ENCODE results near the gene MFNG.

The MFNG gene

DNA sequence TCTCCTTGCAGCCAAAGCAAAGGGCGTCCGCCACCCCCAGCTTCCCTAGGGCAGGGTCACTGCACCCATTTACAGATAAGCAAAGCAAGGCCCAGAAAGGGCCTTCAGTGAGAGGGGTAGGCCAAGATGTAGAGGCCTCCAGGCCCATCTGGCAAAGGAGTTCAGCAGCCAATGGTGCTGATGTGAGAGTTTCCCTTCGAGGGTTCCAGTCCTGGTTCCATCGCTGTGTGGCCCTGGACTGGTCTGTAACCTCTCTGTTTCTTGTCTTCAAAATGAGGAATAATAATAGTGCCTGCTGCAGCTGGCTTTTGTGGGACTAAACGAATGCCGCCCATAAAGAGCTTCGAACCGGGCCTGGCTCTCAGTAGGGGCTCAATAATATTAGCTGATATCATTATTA lies 62.9 kb downstream of the MFNG start:
- no peak overlapping the region for H3K27ac ChIP-seq
- H3K9me3 ChIP-seq, result no peaks in the 10 kb centered on the region
- H3K4me3 ChIP-seq (ENCODE audit: low read depth in 1 of 2, low read length in 1 of 2), result no peak overlapping the region
- TF ChIP-seq, protein P1, sequence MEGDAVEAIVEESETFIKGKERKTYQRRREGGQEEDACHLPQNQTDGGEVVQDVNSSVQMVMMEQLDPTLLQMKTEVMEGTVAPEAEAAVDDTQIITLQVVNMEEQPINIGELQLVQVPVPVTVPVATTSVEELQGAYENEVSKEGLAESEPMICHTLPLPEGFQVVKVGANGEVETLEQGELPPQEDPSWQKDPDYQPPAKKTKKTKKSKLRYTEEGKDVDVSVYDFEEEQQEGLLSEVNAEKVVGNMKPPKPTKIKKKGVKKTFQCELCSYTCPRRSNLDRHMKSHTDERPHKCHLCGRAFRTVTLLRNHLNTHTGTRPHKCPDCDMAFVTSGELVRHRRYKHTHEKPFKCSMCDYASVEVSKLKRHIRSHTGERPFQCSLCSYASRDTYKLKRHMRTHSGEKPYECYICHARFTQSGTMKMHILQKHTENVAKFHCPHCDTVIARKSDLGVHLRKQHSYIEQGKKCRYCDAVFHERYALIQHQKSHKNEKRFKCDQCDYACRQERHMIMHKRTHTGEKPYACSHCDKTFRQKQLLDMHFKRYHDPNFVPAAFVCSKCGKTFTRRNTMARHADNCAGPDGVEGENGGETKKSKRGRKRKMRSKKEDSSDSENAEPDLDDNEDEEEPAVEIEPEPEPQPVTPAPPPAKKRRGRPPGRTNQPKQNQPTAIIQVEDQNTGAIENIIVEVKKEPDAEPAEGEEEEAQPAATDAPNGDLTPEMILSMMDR (IDR thresholded peaks at IDR 0.05), result no peak
- H3K4me1 ChIP-seq (ENCODE audit: control insufficient read depth in 1 of 2, insufficient read depth in 1 of 2, low read depth in 1 of 2, low read length in 1 of 2), result peaks cover 0 to 7% of the 10 kb centered on the region in 2 experiments
- H3K36me3 ChIP-seq, result no peaks in the 10 kb centered on the region
- peaks cover 100% of the 10 kb centered on the region for H3K27me3 ChIP-seq

DNA sequence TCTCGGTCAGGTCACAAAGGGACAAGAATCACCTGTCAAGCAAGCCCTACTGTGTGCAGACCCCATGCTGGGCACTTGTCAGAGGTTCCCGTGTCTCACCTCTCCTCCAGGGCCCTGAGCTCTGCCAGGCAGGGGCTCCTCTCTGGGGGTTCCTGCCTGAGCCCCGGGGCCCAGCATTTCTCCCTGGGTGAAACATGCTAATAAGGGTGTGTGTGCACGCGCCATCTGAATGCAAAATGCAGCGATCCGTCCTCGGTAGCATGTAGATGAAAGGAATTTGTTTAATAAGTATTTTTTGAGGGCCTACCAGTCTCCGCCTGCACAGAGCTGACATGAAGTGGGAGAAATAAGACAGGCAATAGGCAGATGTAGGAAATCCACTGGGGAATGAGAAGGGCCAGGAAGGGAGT lies 64.7 kb downstream of the MFNG start:
- H3K4me3 ChIP-seq (ENCODE audit: low read depth in 1 of 2, low read length in 1 of 2), result no peak overlapping the region
- H3K9me3 ChIP-seq, result no peaks in the 10 kb centered on the region
- H3K4me1 ChIP-seq (ENCODE audit: control insufficient read depth in 1 of 2, insufficient read depth in 1 of 2, low read depth in 1 of 2, low read length in 1 of 2), result peaks cover 0 to 7% of the 10 kb centered on the region in 2 experiments
- peaks cover 100% of the 10 kb centered on the region for H3K27me3 ChIP-seq
- TF ChIP-seq, protein P1 (IDR thresholded peaks at IDR 0.05), result no peak
- no peak overlapping the region for H3K27ac ChIP-seq
- H3K36me3 ChIP-seq, result no peaks in the 10 kb centered on the region

DNA sequence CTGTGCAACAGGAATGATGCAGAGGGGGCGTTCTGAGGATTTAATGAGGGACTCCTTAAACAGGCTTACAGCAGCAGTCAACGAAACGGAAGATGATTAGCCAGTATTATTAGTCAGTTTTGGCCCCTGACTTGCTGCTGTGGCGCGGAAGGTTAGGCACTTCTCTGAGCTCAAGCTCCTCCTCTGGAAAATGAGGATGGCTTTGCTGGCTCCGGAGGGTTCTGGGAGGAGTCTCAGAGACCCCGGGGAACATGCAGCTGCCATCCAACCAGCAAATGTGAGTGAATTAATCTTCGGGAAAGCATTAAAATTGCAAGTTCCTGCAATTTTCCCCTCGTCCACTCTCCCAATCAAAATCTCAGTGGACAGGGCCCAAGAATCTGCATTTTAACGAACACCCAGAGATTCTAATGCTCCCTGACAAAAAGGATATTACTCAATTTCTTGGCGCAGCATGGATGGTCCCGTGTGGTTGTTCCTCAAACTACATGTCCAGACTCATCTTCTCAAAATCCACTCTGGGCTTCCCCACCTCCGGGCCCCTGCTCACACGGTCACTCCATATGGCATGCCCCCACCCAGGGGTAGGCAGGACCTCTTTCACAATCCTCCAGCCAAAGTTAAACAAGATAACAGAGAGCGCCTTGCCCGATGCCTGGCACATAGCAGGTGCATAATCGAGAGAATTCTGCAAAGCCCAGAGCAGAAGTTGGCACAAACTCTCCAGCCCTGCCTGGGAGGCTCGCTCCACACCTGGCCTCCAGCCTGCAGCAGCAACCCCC lies 65.3 kb downstream of the MFNG start:
- Histone ChIP-seq H3K4me3 (ENCODE audit: low read depth in 1 of 2, low read length in 1 of 2) (no peak overlapping the region), H3K9me3 (no peaks in the 10 kb centered on the region), H3K4me1 (ENCODE audit: control insufficient read depth in 1 of 2, insufficient read depth in 1 of 2, low read depth in 1 of 2, low read length in 1 of 2) (peaks cover 0 to 7% of the 10 kb centered on the region in 2 experiments), H3K36me3 (no peaks in the 10 kb centered on the region), H3K27me3 (peaks cover 100% of the 10 kb centered on the region), H3K27ac (no peak overlapping the region)
- TF ChIP-seq, protein P1 (IDR thresholded peaks at IDR 0.05), result no peak

DNA sequence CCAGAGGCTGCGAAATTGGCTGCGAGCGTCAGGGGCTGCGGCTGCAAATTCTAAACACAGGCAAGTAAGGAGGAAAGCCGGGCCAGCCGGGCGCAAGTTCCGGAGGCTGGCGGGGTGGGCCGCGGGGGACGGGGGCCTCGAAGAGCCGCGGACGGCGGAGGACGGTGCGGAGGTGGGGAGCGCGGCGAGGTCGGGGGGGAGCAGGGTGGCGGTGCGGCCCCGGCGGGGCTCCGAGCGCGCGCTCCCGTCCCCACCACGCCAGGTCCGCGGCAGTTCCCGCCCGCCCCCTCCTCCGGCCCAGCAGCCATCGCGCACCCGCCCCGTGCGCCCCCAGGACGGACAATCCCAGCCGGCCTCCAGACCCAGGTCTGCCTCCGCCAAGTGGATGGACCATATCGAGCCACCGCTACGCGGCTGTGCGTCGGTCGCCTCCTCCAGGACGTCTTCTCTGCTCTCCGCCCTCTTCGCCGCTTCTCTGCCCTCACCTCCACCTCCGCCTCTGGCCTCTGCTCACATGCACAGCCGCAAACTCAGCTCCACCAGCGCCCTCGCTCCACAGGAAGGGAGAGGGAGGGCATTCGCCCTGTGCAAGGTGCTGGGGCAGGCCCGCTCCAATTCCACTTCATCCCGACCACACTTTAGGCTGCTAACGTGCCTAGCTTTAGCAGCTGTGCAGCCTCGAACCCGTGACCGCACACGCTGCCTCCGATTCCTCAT lies 66.1 kb downstream of the MFNG start:
- H3K36me3 ChIP-seq, result no peaks in the 10 kb centered on the region
- peaks cover 100% of the 10 kb centered on the region for H3K27me3 ChIP-seq
- TF ChIP-seq, protein P1 (IDR thresholded peaks at IDR 0.05), result no peak
- no peak overlapping the region for H3K4me3 ChIP-seq (ENCODE audit: low read depth in 1 of 2, low read length in 1 of 2)
- H3K4me1 ChIP-seq (ENCODE audit: control insufficient read depth in 1 of 2, insufficient read depth in 1 of 2, low read depth in 1 of 2, low read length in 1 of 2), result peaks cover 0 to 7% of the 10 kb centered on the region in 2 experiments
- no peaks in the 10 kb centered on the region for H3K9me3 ChIP-seq
- no peak overlapping the region for H3K27ac ChIP-seq

DNA sequence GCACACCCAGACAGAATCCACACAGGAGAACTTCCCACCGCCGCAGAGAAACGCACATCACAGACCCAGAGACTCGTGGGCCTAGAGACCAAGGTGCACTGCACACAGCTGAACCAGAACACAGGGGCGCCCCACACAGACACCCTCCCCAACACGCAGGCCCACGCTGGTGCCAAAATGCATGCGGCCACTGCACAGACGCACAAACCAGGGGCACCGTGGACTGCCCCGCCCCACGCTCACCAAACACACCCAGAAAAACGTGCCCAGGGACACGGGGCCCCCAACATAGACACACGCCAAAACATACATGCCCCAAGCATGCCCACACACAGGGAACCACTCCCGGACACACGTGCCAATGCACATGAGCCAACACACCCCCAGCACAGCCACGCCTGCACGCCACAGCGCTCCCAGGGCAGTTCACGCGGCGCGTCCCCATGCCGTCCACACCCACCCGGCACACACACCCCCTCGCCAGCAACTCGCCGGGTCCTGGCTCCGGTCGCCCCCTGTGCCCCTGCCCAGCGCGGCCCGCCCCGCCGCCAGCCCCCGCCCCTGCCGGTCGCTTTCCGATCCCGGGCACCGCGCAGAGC lies 66.7 kb downstream of the MFNG start:
- H3K4me3 ChIP-seq (ENCODE audit: low read depth in 1 of 2, low read length in 1 of 2), result no peak overlapping the region
- H3K4me1 ChIP-seq (ENCODE audit: control insufficient read depth in 1 of 2, insufficient read depth in 1 of 2, low read depth in 1 of 2, low read length in 1 of 2), result peaks cover 0 to 7% of the 10 kb centered on the region in 2 experiments
- H3K27me3 ChIP-seq, result peaks cover 100% of the 10 kb centered on the region
- no peaks in the 10 kb centered on the region for H3K36me3 ChIP-seq
- no peak overlapping the region for H3K27ac ChIP-seq
- no peaks in the 10 kb centered on the region for H3K9me3 ChIP-seq
- TF ChIP-seq, protein P1 (IDR thresholded peaks at IDR 0.05), result no peak
